Testis (tissue), 2 donors: ENCODE results near the gene MOSMO.

ENCODE experiments used
- CTCF ChIP-seq, 3 experiments: fragments of 450-650 bp in 2 of 3; fragments of 200-600 bp in 1 of 3; sonication (generic) in 1 of 3; IDR thresholded peaks; one replicate each; pipeline ENCODE4 v1.5.1; 2016 to 2019; ENCODE audit warnings: antibody characterized with exemption in 3 of 3, mild to moderate bottlenecking in 2 of 3, moderate library complexity in 1 of 3
- POLR2A ChIP-seq: fragments of 450-650 bp; IDR thresholded peaks from one replicate; pipeline ENCODE4 v1.6.1; 2017; ENCODE audit warnings: antibody characterized with exemption, mild to moderate bottlenecking, moderate library complexity

GRCh38 chr16:22055881-22056280 lies 48.0 kb downstream of the MOSMO start:
- TF ChIP-seq POLR2A (no peak), CTCF (IDR thresholded peaks at IDR 0.05) (no peak)
